Stimulated activated CD4-positive, alpha-beta T cell treated with anti-CD3 and anti-CD28 coated beads, Interleukin-12 subunit alpha, Interleukin-12 subunit beta, amount 100 ng/mL, for 4 hours (primary cell): Measurements from ENCODE around the gene PCAT6.
"Not testable (repeated sequence)": the region's sequence is repeated elsewhere in the genome, so short reads cannot be mapped to it uniquely, and the experiment has no call there.

Source experiments
- DNase-seq: peaks from one replicate; pipeline ENCODE4 v3.0.0-alpha.2; 2020

Gene PCAT6

DNA sequence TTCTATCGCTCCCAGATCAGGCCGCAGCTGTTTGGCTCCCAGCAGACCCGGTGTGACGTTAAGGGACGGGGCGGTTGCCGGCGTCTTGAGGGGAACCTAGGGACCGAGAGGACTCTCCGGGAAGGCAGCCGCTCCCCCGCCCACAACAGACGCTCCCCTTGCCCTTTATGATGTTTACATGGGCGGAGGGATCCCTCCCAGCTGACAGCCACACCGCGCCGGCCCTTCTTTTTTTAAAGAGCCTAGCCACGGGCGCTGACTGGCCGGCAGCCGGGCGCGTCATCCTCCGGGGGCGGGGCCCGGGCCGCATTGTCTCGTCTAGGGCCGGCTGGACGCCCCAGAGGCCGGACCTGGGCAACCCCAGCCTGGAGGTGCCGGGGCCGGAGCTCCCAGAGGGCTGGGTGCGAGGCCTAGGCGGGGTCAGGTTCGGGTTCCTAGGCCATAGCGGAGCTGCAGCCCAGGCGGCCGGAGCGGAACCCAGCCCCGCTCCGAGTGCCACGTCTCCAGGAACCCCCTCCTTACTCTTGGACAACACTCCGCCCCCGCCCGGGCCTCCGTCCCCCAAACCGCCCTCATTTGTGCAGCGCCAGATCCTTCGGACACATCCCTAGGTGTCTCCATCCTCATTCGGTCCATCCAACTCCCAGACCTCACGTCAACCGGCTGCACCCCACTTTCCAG is at the start of gene PCAT6:
TSS of gene PCAT6 (plus strand) at position 340 of the 681 bp plus-strand sequence.
- DNase-seq = peak; percentile 79

DNA sequence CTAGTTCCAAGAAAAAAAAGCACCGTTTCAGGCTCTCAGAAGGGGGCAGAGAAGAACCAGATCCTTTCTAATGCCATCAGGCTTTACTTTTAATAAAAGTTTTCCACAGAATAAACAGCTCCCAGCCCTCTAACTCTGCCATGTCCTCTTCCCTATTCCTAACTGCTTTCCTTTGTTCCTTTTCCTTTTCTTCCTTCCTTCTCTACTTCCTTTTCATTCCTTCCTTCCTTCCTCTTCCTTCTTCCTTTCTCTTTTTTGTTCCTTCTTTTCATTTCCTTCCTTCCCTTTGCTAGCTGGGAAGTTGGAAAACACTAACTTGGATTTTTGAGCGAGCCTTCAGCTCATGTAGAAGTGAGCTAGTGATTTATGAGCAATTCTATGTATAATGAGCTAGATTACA is 48.7 kb upstream of the PCAT6 start:
- no peak for DNase-seq

DNA sequence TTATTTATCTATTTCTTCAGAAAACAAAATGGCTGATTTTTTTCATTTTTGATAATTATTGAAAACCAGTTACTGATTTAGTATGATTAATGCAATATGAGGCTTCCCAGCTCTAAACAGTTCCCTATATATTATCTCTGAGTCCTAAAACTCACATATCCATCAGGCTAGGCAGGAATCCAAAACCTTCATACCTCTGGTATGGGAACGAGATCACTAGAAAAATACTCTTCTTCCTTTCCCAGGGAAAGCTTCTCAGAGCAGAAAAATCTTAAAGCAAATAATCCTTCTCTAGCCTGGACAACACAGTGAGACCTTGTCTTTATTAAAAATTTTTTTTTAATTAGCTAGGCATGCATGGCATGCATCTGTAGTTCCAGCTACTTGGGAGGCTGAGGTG is 45.0 kb upstream of the PCAT6 start:
- no peak for DNase-seq

DNA sequence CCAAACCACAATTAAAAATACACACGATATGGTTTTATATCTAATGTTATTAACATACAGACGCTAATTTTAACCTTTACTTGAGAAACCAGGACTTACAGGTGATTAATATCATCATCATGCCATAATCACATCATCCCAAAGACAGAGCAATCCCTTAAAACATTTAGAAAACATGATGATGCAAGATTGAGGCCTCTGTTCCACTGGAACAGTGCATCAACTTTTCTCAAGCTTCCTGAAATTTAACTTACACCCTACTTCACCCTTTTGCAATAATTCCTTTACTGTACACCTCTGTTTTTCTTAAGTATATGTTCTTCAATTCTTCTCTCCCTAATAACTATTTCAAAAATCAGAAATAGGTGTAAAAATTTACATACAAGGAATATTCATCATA is 40.6 kb upstream of the PCAT6 start:
- DNase-seq = no peak

DNA sequence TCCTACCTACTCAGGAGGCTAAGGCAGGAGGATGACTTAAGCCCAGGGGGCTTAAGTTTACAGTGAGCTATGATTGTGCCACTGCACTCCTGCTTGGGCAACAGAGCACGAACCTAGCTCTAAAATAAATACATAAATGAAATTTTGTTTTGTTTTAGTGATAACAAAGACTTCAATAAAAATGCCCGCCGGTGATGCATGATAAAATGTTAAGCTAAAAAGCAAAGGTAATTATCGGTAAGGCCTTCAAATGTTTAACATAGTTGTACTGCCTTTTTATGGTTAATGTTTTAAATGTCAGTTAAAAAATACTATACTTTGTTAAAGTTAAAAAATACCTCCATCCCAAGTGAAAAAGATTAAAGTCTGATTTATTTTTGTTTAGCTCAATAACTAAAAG is 29.6 kb upstream of the PCAT6 start:
- DNase-seq = no peak

DNA sequence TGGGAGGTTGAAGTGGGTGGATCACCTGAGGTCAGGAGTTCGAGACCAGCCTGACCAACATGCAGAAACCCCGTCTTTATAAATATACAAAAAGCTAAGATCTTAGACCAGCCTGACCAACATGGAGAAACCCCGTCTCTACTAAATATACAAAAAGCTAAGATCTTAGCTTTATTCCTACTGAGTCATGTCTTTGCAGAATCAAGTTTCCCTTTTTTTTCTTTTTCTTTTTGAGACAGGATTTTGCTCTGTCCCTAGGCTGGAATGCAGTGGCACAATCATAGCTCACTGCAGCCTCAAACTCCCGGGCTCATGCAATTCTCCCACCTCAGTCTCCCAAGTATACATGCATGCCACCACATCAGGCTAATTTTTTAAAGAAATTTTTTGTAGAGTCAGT is 23.9 kb upstream of the PCAT6 start:
- no peak for DNase-seq

DNA sequence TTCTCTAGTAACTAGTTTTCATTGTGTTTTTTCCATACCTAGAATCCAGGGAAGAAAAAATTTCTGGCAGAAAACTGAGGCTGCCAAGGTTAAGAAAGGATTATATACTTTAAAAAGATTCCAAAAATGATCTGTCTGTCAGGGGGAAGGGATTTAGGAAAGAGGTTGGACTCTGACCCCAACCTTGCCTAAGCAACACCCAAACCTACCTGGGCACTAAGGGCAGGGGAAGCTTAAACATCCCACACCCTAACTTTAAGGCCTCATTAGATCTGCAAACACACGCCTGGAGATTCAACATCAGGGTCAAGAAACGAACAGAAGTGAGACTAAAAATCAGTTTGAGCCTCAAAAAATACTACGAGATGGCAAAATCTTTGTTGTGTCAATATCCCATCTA is 22.0 kb upstream of the PCAT6 start:
- no peak for DNase-seq

DNA sequence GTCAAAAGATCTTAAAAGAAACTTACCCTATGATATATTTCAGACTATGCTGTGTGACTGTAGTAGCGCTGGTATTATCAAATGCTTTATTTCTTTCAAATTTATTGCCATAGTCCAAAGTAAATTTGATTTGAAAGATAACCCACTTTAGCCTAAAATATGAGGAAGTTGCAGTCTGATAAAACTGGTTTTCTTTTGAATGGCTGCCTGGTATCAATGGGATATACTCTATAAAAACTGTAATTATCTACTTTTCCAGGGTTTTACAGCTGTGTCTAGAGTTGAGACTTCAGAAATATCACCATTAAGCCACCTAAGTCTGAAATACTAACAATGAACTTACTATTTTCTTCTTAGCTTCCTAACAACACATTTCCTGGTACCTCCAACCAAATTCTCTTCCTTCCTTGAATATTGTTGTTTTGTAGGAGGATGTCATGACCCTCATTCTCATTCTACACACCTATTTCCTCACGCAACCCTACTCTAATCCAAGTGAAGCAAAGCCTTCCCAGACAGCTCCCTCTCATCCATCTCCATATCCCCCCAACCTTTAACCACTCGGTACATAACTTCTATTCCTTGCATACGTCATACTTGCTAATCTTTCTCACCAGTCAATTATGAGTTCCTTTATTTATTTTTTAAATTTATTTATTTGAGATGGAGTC is 19.5 kb upstream of the PCAT6 start:
- DNase-seq = no peak

DNA sequence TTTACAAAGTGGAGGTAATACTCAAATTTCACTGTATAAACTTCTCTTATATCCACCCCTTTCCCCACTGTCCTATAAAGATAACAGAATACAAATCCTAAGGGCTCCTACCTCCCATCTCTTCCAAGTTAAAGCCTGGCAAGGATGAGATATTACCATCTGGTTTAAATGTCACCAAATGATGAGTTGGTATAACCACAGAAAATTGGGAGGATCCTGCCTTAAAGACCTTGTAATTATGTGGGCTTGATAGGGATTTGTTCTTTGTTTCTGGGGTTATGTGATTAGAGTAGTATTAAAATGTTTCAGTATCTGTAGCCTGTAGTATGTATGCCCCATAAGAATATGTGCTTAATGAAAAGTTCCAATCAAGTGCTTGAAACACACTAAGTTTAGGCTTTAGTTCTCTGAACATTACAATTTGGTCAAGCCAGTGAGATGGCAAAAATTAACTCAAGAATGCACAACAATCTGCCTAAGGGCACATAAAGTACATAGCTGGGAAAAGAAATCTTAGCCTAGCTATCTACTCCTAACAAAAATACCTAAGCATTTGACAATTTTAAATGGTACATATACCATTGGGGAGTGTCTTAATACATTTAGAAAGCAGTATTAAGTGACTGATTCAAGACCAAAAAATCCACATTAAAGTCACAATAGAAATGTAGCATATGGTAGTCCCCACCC is 16.6 kb upstream of the PCAT6 start:
- no peak for DNase-seq

DNA sequence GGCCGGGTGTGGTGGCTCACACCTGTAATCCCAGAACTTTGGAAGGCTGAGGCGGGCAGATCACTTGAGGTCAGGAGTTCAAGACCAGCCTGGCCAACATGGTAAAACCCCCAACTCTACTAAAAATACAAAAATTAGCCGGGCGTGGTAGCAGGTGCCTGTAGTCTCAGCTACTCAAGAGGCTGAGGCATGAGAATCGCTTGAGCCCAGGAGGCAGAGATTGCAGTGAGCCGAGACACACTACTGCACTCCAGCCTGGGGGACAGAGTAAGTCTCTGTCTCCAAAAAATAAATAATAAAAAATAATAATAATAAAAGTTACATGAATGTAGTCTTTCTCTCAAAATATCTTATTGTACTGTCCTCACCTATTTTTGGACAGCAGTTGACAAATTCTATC is 15.8 kb upstream of the PCAT6 start:
- DNase-seq = not testable (repeated sequence)

DNA sequence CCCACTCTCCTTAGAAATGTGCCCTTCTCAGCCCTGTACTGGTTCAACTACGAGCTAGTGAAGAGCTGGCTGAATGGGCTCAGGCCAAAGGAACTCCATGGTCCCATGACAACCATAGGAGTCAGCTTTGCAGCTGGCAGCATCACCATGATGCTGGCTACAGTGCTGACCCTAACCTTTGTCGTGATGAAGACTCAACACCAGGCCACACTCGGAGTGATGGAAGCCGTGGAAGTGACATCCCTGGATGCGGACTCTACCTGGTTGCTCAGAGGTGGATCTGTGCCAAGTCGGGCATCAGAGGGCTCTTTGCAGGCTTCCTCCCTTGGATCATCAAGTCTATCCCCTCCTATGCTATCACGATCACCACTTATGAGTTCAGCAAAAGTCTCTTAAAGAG is 14.1 kb upstream of the PCAT6 start:
- DNase-seq = no peak

DNA sequence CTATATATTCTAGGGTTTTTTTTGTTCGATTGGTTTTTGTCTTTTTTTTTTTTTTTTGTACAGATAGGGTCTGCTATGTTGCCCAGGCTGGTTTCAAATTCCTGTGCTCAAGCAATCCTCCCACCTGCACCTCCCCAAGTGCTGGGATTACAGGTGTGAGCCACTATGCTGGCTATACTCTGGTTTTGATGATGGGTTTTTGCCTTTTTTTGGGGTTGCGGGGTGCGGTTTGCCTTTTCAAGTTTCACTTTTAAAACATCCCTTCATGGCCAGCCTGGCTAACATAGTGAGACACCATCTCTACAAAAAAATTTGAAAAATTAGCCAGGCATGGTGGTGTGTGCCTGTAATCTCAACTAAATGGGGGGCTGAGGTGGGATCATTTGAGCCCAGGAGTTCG is 12.5 kb upstream of the PCAT6 start:
- no peak for DNase-seq

DNA sequence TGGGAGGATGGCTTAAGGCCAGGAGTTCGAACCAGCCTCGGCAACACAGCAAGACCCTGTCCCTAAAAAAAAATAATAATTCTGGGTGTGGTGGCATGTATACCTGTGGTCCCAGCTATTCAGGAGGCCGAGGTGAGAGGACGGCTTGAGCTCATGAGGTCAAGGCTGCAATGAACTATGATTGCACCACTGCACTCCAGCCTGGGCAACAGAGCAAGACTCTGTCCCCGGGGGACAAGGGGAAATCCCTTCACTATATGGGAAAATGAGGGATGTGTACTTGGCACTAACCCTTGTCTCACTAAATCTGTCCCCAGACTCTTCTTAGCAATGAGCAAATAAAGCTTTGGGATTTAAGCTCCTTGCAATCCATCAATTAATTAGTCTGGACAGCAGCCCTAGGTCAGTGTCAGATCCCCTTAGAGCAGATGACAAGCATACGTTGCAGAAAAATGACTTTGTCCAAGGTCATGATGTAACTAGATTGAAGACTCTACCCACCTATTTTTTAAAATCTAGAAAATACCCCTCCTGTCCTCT is 11.9 kb upstream of the PCAT6 start:
- no peak for DNase-seq

DNA sequence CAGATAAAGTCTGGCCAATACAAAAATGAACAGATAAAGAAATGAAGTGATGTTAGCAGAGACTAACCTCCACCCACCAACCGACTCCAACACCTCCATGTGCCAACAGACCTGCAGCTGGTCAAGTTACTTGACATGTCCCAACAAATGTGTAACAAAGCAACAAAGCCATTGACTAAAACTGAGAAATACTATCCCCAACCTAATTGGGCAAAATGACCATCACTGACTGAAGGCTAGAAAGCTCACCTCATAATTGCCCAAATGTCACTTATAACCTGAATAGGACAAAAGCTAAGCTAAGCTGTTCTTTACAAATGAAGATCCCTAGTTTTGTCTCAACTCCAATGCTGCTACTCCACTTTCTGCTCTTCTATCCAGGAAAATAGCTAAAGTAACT is 10.0 kb upstream of the PCAT6 start:
- no peak for DNase-seq

DNA sequence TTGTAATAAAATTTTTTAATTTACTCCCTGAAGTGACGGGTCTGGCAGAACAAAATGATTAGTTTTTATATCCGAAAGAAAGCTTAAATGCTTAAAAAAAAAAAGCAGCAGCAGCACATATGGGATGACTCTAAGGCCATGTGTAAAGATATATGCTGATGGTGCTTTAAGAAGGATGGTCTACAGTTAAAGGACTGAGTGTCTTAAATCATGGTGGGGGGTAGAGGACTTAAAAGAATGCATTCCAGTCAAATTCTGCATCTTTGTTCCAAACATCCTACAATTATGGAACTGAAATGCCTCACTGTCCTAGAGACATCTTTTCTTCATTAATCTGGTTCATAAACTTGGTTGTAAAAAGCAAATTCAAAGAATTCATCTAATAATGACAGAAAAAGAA is 9.6 kb upstream of the PCAT6 start:
- no peak for DNase-seq

DNA sequence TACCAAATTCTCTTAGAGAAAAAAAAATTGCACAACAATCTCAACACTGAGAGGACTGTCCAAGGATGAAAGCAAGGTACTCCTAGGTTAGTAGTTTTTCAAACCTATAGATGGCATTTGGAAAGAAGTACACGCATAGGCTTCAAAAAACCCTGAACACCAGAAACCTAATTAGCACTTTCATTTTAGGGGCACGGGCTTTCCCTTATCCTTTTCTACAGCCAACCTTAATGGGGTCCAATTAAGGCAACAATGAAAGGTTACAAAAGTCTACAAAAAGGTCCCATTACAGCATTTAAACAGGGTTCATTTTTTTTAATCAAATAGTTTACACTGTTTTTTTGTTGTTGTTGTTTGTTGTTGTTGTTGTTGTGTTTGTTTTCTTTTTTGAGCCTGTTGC is 8.7 kb upstream of the PCAT6 start:
- no peak for DNase-seq

DNA sequence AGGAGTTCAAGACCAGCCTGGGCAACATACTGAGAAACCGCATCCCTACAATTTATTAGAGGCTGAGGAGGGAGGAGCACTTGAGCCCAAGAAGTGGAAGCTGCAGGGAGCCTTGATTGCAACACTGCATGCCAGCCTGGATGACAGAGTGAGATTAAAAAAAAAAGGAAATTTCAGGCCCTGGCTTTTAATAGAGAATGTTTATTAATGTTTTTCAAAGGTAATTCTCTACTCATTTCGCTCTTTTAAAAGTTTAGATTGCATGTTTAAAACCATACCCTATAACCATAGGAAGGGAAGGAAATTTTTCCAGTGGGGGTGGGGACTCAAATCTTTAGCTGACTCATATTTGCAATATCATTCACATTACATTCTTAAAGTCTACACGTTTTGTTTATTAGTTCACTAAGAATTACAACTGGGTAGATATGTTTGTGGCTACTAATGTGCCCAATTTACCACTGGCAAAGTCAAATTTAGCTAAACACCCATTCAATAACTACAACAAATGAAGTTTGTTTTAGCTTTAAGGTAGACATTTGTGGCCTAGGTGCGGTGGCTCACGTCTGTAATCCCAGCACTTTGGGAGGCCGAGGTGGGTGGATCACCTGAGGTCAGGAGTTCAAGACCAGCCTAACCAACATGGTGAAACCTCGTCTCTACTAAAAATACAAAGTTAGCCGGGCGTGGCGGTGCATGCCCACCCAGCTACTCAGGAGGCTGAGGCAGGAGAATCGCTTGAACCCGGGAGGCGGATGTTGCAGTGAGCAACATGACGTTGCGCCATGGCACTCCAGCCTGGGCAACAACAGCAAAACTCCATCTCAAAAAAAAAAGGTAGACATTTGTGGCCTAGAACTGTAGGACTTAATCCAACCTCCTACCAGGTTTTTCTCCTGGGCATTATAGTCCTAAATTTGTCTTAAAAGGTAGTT is 7.5 kb upstream of the PCAT6 start:
- no peak for DNase-seq

DNA sequence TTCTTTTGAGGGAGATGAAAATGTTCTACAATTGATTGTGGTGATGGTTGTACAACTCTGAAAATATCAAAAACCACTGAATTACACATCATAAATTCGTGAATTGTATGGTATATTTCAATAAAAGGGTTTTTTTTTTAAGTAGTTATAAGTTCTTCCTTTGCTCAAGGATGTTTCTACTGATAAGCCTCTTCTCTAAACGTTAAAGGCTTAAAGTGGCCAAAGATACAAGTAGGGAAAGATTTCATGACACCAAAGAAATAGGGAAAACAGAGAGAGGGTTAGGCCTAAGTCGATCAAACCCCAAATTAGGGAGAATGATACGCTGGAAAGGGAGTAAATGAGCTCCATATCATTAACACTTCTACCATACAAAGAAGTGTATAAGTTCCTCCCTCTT is 6.6 kb upstream of the PCAT6 start:
- DNase-seq = no peak

DNA sequence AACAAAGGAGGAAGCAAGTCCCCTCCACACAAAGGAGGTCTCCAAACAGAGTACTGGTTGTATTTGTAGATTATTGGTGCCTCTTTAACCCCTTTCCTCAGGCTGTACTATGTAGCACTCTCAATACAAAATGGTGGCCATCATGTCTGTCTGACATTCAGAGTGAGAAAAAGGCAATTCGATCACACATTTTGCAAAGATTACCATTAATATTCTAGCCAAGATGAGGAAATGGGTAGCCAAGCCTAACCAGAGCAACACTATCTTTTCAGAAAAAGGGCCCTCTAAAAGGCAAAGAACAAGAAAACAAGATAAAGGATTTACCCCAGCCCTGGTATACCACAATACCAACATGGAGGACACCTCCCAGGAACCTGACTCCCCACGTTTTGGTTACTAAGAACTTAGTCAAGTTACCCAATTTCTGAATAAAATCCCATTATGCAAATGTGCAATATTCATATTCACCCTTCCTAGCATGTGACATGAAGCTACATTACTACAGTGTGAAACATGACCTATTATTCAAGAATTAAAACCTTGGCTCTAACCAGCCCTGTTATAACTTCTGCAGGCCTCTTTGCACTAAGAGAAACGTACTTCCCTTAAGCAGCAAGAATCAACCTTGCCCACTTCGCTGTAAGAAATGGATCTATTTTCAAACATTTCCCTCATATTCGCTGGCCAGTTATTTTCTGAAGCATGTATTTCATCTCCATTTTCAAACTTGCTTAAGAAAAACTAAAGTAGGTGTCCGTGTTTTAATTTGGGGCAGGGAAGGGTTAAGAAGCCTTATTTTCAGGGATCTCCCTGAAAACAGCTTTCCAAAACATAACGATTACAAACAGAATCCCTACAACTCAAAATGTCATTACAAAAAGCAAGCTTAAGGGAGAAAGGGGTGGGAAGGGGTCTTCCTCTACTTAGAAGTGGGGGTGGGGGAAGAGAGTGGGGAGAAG is 4.6 kb upstream of the PCAT6 start:
- no peak for DNase-seq

DNA sequence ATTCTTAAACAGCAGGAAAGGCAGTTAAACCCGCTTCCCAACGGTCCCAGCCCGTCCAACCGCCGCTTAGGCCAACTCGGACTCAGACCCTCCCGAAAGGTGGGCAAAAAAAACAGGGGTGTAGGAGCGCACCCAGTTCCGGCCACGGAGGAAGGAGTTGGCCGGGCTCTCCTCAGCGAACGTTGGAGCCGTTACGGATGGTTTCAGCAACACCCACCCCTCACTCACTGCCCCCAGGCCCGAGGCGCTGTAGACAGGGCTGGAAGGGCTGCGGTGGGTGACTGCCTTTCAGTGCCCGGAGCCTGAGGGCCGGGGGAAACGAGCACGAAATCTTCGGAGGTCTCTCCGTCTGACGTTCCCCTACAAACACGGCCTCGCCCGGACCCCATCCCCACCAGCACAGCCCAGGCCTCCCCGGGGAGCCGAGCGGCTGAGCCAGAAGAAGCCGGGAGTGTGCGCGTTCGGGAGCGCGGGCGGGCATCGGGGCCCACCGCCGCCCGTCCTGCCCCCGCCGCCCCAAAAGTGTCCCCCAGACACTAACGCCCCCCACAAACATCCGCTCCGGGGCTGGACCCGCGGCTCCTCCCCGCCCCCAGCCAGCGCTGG is 3.8 kb upstream of the PCAT6 start:
- peak; percentile 22 for DNase-seq

DNA sequence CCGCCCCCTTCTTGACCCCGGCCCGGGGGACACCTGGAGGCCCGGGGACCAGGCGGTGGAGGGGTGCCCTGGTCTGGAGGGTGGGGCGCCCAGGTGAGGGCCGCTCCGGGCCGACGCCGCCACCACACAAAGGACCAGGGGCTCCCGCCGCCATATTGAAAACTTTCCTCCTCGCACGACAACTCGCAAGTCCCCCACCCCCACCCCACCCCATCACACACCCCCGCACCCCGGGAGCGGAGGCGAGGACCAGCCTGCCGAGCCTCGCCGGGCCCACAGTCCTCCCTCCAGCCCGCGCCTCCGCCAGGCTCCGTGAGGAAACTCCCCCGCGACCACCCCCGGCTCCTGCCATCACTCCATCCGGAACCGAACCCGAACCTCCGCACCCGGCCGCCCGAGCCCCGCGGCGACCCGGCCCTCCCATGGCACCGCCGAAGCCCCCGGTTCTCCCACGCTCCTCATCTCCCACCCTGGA is 3.3 kb upstream of the PCAT6 start:
- DNase-seq = peak; percentile 50
